Caco-2 (cell line): ENCODE measurements around the gene TSHZ2. TPM values are rescaled to one million over a fixed set of nuclear protein-coding genes. Genes with fewer than 3 reads are reported as not detected.

Source experiments
- BruUV-seq: library from RNA; stranded (reverse); fragments of 400-500 nt; replicated peaks from 2 replicates; lab custom pipeline; 2021; lab: Mats Ljungman, UMichigan
- CTCF ChIA-PET: fragments of 300-600 bp; sonication (Branson Sonifier 250); formaldehyde crosslinking; loops from one replicate; lab custom pipeline; 2022; ENCODE audit warnings: antibody characterized with exemption; lab: Charles Lee
- POLR2A ChIA-PET: fragments of 300-600 bp; sonication (Branson Sonifier 250); formaldehyde crosslinking; loops from one replicate; lab custom pipeline; 2022; ENCODE audit warnings: antibody characterized with exemption; lab: Charles Lee
- DNase-seq, 2 experiments: peaks; one replicate each; pipeline versions ENCODE4 v3.0.0 to v3.0.0-alpha.2; 2020 to 2022
- H3K27me3 ChIP-seq: replicated peaks from 2 replicates; pipeline ENCODE4 v1.6.0; 2011; ENCODE audit warnings: low read length; ENCODE audit not compliant: control insufficient read depth, insufficient read depth
- H3K36me3 ChIP-seq: 2 replicates; pipeline ENCODE4 v1.5.1; 2011; ENCODE audit warnings: low read length; ENCODE audit not compliant: control insufficient read depth, insufficient read depth
- H3K4me1 ChIP-seq: fragments of 250-450 bp; sonication (Bioruptor Pico); 2 replicates; pipeline ENCODE4 v1.5.1; 2020; ENCODE audit warnings: mild to moderate bottlenecking
- H3K4me3 ChIP-seq: 2 replicates; pipeline ENCODE4 v1.5.1; 2011; ENCODE audit warnings: low read depth, mild to moderate bottlenecking, control low read depth, low read length
- H3K9me3 ChIP-seq: fragments of 250-450 bp; sonication (Bioruptor Pico); 2 replicates; pipeline ENCODE4 v1.5.1; 2020; ENCODE audit warnings: mild to moderate bottlenecking, moderate library complexity
- H3K27ac Mint-ChIP-seq: one replicate; pipeline ENCODE4 v1.8.0; 2022; ENCODE audit warnings: mixed read lengths; ENCODE audit not compliant: unreplicated experiment
- H3K27me3 Mint-ChIP-seq: one replicate; pipeline ENCODE4 v1.8.0; 2022; ENCODE audit warnings: mixed read lengths; ENCODE audit not compliant: insufficient read depth, unreplicated experiment
- H3K36me3 Mint-ChIP-seq: one replicate; pipeline ENCODE4 v1.8.0; 2022; ENCODE audit warnings: mild to moderate bottlenecking, mixed read lengths; ENCODE audit not compliant: insufficient read depth, unreplicated experiment
- H3K4me1 Mint-ChIP-seq: one replicate; pipeline ENCODE4 v1.8.0; 2022; ENCODE audit warnings: low read depth, mixed read lengths; ENCODE audit not compliant: unreplicated experiment
- H3K4me3 Mint-ChIP-seq: one replicate; pipeline ENCODE4 v1.8.0; 2022; ENCODE audit warnings: mild to moderate bottlenecking, moderate library complexity, mixed read lengths; ENCODE audit not compliant: unreplicated experiment
- H3K9me3 Mint-ChIP-seq: one replicate; pipeline ENCODE4 v1.8.0; 2022; ENCODE audit warnings: mixed read lengths; ENCODE audit not compliant: unreplicated experiment
- CTCF ChIP-seq, 2 experiments: fragments of 200-600 bp in 1 of 2; IDR thresholded peaks; 1 replicate in 1 of 2; 2 replicates in 1 of 2; pipeline versions ENCODE4 v1.5.1 to v1.8.0; 2011 to 2022; ENCODE audit warnings: antibody characterized with exemption in 1 of 2, control low read depth in 1 of 2, inconsistent platforms in 1 of 2, low read depth in 1 of 2, low read length in 1 of 2, mild to moderate bottlenecking in 1 of 2, moderate library complexity in 1 of 2; ENCODE audit not compliant: insufficient read depth in 1 of 2, severe bottlenecking in 1 of 2, unreplicated experiment in 1 of 2
- intact Hi-C: fragments of 100-400 bp; cut with micrococcal nuclease; formaldehyde crosslinking; loops from one replicate; pipeline ENCODE4 v1.10.0; 2022; ENCODE audit not compliant: unreplicated experiment
- total RNA-seq: library from RNA; stranded (reverse); gene quantifications from 2 replicates; pipeline ENCODE4 v1.2.3, GENCODE V29; 2022

The TSHZ2 gene
- total RNA-seq, 1 experiment from 2014 or later, result 0.07 TPM

GRCh38 chr20:53077373-53078205 is 105.4 kb downstream of the TSHZ2 start:
- Mint-ChIP-seq H3K4me1 (no peaks in the 10 kb centered on the region), H3K36me3 (no peaks in the 10 kb centered on the region), H3K27ac (no peak overlapping the region), H3K27me3 (peaks cover 5% of the 10 kb centered on the region), H3K9me3 (no peaks in the 10 kb centered on the region), H3K4me3 (no peak overlapping the region)
- DNase-seq, result peak; percentile 35 to 47
- H3K9me3 ChIP-seq, result no peaks in the 10 kb centered on the region
- H3K27me3 ChIP-seq, result no peaks in the 10 kb centered on the region; the same call in 1 of the 2 replicates
- POLR2A ChIA-PET, result no interaction called here
- H3K4me3 ChIP-seq, result no peak overlapping the region
- H3K4me1 ChIP-seq, result no peaks in the 10 kb centered on the region
- H3K36me3 ChIP-seq, result no peaks in the 10 kb centered on the region
- TF ChIP-seq CTCF (IDR thresholded peaks at IDR 0.05; ENCODE audit: insufficient read depth in 1 of 2, low read depth in 1 of 2, low read length in 1 of 2, severe bottlenecking in 1 of 2, unreplicated experiment in 1 of 2), result no peak
- intact Hi-C loops, result no loop called here
- CTCF ChIA-PET, result no interaction called here
- BruUV-seq, result no TSS peak

- Histone ChIP-seq H3K36me3 (no peaks in the 10 kb centered on the region), H3K4me1 (no peaks in the 10 kb centered on the region), H3K4me3 (no peak overlapping the region), H3K27me3 (no peaks in the 10 kb centered on the region; the same call in 1 of the 2 replicates), H3K9me3 (no peaks in the 10 kb centered on the region)
- Mint-ChIP-seq H3K4me3 (no peak overlapping the region), H3K27me3 (no peaks in the 10 kb centered on the region), H3K4me1 (no peaks in the 10 kb centered on the region), H3K27ac (no peak overlapping the region), H3K36me3 (no peaks in the 10 kb centered on the region), H3K9me3 (no peaks in the 10 kb centered on the region)
- DNase-seq, result no peak
- TF ChIP-seq CTCF (IDR thresholded peaks at IDR 0.05; ENCODE audit: insufficient read depth in 1 of 2, low read depth in 1 of 2, low read length in 1 of 2, severe bottlenecking in 1 of 2, unreplicated experiment in 1 of 2), result no peak
- CTCF ChIA-PET, result no interaction called here
- intact Hi-C loops, result no loop called here
- POLR2A ChIA-PET, result no interaction called here
- BruUV-seq, result no TSS peak
Observed at GRCh38 chr20:53078761-53079160, 106.6 kb downstream of the TSHZ2 start.

- Mint-ChIP-seq H3K4me3 (no peak overlapping the region), H3K36me3 (no peaks in the 10 kb centered on the region), H3K4me1 (no peaks in the 10 kb centered on the region), H3K27me3 (no peaks in the 10 kb centered on the region), H3K27ac (no peak overlapping the region), H3K9me3 (no peaks in the 10 kb centered on the region)
- Histone ChIP-seq H3K36me3 (no peaks in the 10 kb centered on the region), H3K4me3 (no peak overlapping the region), H3K27me3 (no peaks in the 10 kb centered on the region; the same call in 1 of the 2 replicates), H3K4me1 (no peaks in the 10 kb centered on the region), H3K9me3 (no peaks in the 10 kb centered on the region)
- BruUV-seq, result no TSS peak
- ChIA-PET POLR2A (no interaction called here), CTCF (no interaction called here)
- DNase-seq, result no peak
- intact Hi-C loops, result no loop called here
- TF ChIP-seq CTCF (IDR thresholded peaks at IDR 0.05; ENCODE audit: insufficient read depth in 1 of 2, low read depth in 1 of 2, low read length in 1 of 2, severe bottlenecking in 1 of 2, unreplicated experiment in 1 of 2), result no peak
Observed at GRCh38 chr20:53079261-53079691, 107.1 kb downstream of the TSHZ2 start.
